GM12865 (cell line): ENCODE results near the gene CACNB2.

ENCODE experiments used
- DNase-seq: peaks from one replicate; pipeline ENCODE4 v3.0.0; 2010; ENCODE audit warnings: low read depth
- H3K4me3 ChIP-seq: 2 replicates; pipeline ENCODE4 v1.5.1; 2011; ENCODE audit warnings: mild to moderate bottlenecking, low read depth, low read length, control low read depth
- TF ChIP-seq, protein P1 (sequence below): IDR thresholded peaks from 2 replicates; pipeline ENCODE4 v1.5.1; 2011; ENCODE audit warnings: low read length, control low read depth, low read depth, inconsistent platforms; ENCODE audit not compliant: insufficient read depth; ENCODE audit errors: missing control alignments

The CACNB2 gene

GRCh38 chr10:18224626-18225445 is 84.6 kb downstream of the CACNB2 start:
- TF ChIP-seq, protein P1, sequence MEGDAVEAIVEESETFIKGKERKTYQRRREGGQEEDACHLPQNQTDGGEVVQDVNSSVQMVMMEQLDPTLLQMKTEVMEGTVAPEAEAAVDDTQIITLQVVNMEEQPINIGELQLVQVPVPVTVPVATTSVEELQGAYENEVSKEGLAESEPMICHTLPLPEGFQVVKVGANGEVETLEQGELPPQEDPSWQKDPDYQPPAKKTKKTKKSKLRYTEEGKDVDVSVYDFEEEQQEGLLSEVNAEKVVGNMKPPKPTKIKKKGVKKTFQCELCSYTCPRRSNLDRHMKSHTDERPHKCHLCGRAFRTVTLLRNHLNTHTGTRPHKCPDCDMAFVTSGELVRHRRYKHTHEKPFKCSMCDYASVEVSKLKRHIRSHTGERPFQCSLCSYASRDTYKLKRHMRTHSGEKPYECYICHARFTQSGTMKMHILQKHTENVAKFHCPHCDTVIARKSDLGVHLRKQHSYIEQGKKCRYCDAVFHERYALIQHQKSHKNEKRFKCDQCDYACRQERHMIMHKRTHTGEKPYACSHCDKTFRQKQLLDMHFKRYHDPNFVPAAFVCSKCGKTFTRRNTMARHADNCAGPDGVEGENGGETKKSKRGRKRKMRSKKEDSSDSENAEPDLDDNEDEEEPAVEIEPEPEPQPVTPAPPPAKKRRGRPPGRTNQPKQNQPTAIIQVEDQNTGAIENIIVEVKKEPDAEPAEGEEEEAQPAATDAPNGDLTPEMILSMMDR: no peak
- DNase-seq: no peak
- no peak overlapping the region for H3K4me3 ChIP-seq

DNA sequence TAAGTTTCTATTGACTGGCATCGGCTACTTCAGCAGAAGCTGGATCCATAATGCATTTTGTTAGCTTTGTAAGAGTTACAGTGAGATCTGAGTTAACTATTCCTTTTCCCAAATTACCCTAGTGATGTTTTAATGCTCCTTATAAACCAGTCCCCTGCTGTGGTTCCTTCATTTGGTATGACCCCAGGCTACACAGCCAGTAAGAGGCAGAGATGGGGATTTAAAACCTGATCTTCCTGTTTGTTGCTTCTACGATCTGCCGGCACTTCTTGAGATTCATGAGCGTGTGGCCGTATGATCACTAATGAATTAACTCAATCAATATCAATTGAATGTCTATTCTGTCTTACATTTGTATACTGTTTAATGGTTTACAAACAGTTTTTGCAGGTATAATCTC is 86.1 kb downstream of the CACNB2 start:
- TF ChIP-seq, protein P1: no peak
- no peak overlapping the region for H3K4me3 ChIP-seq
- no peak for DNase-seq

GRCh38 chr10:18229826-18230225 is 89.6 kb downstream of the CACNB2 start:
- TF ChIP-seq, protein P1: no peak
- H3K4me3 ChIP-seq: no peak overlapping the region
- no peak for DNase-seq

DNA sequence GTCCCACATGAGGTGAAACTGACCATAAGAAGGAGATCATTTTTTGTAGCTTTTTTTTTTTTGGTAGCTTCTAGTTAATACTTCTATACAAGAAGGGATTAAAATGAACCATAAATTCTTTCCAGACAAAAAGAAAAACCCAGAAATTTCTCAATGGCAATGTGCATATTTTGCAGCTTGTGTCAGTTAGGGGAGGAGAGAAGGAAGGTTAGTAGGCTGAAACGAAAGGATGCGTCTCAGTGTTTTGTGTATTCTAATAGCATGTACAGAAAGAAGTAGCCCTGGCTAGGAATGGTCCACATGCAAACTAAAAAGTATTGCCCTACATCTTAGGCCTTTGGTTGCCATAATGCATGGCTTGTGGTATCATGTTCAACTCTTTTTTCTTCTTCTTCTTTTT is 90.6 kb downstream of the CACNB2 start:
- TF ChIP-seq, protein P1: no peak
- DNase-seq: no peak
- H3K4me3 ChIP-seq: no peak overlapping the region

DNA sequence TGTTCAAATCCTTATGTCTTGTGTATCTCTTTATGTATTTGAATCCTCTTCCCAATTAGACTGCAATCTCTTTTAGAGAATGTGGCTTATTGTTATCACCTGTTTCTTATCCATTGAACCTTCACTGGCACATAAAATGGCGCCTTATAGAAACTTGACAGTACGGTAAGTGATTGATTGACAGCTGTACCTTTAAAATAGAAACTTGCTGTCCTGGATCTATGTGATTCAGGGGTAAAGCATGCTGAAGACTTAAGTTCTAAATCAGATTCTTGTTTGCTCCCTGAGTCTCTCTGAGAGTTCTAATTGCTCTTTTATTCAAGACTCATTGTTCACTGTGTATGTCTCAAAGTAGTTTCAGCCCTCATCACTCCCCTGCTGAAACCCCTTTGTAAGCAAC is 91.3 kb downstream of the CACNB2 start:
- H3K4me3 ChIP-seq: no peak overlapping the region
- TF ChIP-seq, protein P1: no peak
- no peak for DNase-seq

GRCh38 chr10:18233775-18234174 is 93.6 kb downstream of the CACNB2 start:
- DNase-seq: peak; percentile 1
- no peak overlapping the region for H3K4me3 ChIP-seq
- TF ChIP-seq, protein P1: peak; percentile 8

- no peak for DNase-seq
- no peak overlapping the region for H3K4me3 ChIP-seq
- TF ChIP-seq, protein P1: no peak
Observed at GRCh38 chr10:18235477-18235876, 95.3 kb downstream of the CACNB2 start.
